Fibroblast of lung (primary cell): ENCODE data around the gene TMEM37.

Experiments used
- EZH2 ChIP-seq: IDR thresholded peaks from 2 replicates; pipeline ENCODE4 v1.5.1; 2012; ENCODE audit warnings: low read length, control low read depth, mild to moderate bottlenecking; ENCODE audit errors: missing control alignments
- TF ChIP-seq, protein P1 (sequence below), 2 donors: IDR thresholded peaks in 1 of 2; conservative IDR thresholded peaks in 1 of 2; 1 replicate in 1 of 2; 2 replicates in 1 of 2; pipeline ENCODE4 v1.5.1; 2011 to 2012; ENCODE audit warnings: low read length in 2 of 2, control low read depth in 1 of 2, inconsistent platforms in 1 of 2, low read depth in 1 of 2, mild to moderate bottlenecking in 1 of 2

GRCh38 chr2:119385466-119385865 lies 46.2 kb upstream of the TMEM37 start:
- TF ChIP-seq, protein P1, sequence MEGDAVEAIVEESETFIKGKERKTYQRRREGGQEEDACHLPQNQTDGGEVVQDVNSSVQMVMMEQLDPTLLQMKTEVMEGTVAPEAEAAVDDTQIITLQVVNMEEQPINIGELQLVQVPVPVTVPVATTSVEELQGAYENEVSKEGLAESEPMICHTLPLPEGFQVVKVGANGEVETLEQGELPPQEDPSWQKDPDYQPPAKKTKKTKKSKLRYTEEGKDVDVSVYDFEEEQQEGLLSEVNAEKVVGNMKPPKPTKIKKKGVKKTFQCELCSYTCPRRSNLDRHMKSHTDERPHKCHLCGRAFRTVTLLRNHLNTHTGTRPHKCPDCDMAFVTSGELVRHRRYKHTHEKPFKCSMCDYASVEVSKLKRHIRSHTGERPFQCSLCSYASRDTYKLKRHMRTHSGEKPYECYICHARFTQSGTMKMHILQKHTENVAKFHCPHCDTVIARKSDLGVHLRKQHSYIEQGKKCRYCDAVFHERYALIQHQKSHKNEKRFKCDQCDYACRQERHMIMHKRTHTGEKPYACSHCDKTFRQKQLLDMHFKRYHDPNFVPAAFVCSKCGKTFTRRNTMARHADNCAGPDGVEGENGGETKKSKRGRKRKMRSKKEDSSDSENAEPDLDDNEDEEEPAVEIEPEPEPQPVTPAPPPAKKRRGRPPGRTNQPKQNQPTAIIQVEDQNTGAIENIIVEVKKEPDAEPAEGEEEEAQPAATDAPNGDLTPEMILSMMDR (conservative IDR thresholded peaks at IDR 0.05 in 1 of 2, IDR thresholded peaks at IDR 0.05 in 1 of 2; ENCODE audit: low read depth in 1 of 2, low read length in 2 of 2): no peak
- no peak for TF ChIP-seq EZH2
